Left lung (tissue), 10 donors: Measurements from ENCODE around the gene NFAT5. TPM values are rescaled to one million over a fixed set of nuclear protein-coding genes. Genes with fewer than 3 reads are reported as not detected.

Experiments used
- ATAC-seq: fragments of 200-7000 bp; cut with Tn5 transposase; one replicate; pipeline ENCODE4 v1.9.1; 2020; ENCODE audit warnings: moderate library complexity
- DNase-seq, 4 donors: peaks; one replicate each; pipeline ENCODE4 v3.0.0-alpha.2; 2013 to 2020
- H3K27ac ChIP-seq, 2 donors: fragments of 200-600 bp; sonication (generic) in 1 of 2; one replicate each; pipeline versions ENCODE4 v1.5.0 to v1.8.0; 2020 to 2021
- H3K27me3 ChIP-seq, 2 donors: fragments of 200-600 bp; sonication (generic) in 1 of 2; one replicate each; pipeline versions ENCODE4 v1.5.0 to v1.8.0; 2020 to 2021
- H3K36me3 ChIP-seq, 2 donors: fragments of 200-600 bp; sonication (generic) in 1 of 2; one replicate each; pipeline versions ENCODE4 v1.5.0 to v1.8.0; 2020 to 2021
- H3K4me1 ChIP-seq, 2 donors: fragments of 200-600 bp; one replicate each; pipeline ENCODE4 v1.8.0; 2021
- H3K4me3 ChIP-seq, 2 donors: fragments of 200-600 bp; sonication (generic) in 1 of 2; one replicate each; pipeline versions ENCODE4 v1.5.0 to v1.8.0; 2020 to 2021; ENCODE audit warnings: mild to moderate bottlenecking in 1 of 2
- H3K9me3 ChIP-seq, 2 donors: fragments of 200-600 bp; sonication (generic) in 1 of 2; one replicate each; pipeline versions ENCODE4 v1.5.0 to v1.8.0; 2020 to 2021
- intact Hi-C, 2 donors: fragments of 100-400 bp; cut with DNase I; formaldehyde crosslinking; loops; one replicate each; pipeline versions ENCODE4 v1.11.2 to v1.14.2; 2022
- polyA plus RNA-seq, 6 donors: library from polyadenylated mRNA; unstranded; fragments of 120-200 nt; gene quantifications; one replicate each; pipeline ENCODE4 v1.2.1, GENCODE V29; 2013; ENCODE audit not compliant: insufficient read length in 6 of 6
- total RNA-seq, 2 donors: library from RNA; stranded (reverse); fragmentation: NEBNext Ultra II Directional; extraction: Animal tissue kit (Norgen Biotek cat#: 25700); gene quantifications; one replicate each; pipeline ENCODE4 v1.2.1, GENCODE V29; 2021
- TF ChIP-seq, protein P1 (sequence below), 2 donors: fragments of 200-600 bp; sonication (generic) in 1 of 2; IDR thresholded peaks; one replicate each; pipeline versions ENCODE4 v1.5.0 to v1.8.0; 2021; ENCODE audit warnings: antibody characterized with exemption in 2 of 2
- donor health status: DM: no; HTN: yes; CAD: no.
- donor health status: DM: no; HTN: no; CAD: no.

The NFAT5 gene
- total and polyA plus RNA-seq, 8 donors = 44.8 to 66.0 (median 57.9) TPM

DNA sequence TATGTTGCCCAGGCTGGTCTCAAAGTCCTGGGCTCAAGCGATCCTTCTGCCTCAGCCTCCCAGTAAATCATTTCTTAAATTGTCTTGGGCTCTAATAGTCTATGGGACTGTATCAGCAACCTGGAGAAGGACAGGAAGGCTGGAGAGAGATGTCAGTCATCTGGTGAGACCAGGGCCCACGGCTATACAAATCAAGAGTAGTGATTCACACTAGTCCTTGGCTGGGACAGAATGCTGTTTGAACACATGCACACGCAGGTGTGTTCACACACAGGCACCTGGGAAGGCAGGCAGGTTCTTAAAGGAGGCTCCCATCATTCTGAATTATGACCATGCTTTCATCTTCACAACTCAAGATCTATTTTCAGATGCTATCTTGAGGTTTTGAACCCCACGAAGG, 146.5 kb downstream of the NFAT5 start:
- intact Hi-C loops = no loop called here
- TF ChIP-seq, protein P1, sequence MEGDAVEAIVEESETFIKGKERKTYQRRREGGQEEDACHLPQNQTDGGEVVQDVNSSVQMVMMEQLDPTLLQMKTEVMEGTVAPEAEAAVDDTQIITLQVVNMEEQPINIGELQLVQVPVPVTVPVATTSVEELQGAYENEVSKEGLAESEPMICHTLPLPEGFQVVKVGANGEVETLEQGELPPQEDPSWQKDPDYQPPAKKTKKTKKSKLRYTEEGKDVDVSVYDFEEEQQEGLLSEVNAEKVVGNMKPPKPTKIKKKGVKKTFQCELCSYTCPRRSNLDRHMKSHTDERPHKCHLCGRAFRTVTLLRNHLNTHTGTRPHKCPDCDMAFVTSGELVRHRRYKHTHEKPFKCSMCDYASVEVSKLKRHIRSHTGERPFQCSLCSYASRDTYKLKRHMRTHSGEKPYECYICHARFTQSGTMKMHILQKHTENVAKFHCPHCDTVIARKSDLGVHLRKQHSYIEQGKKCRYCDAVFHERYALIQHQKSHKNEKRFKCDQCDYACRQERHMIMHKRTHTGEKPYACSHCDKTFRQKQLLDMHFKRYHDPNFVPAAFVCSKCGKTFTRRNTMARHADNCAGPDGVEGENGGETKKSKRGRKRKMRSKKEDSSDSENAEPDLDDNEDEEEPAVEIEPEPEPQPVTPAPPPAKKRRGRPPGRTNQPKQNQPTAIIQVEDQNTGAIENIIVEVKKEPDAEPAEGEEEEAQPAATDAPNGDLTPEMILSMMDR (IDR thresholded peaks at IDR 0.05) = no peak

GRCh38 chr16:69712914-69713581, 147.3 kb downstream of the NFAT5 start:
- intact Hi-C loops = no loop called here
- peaks cover 0 to 77% of the 10 kb centered on the region in 2 donors for H3K36me3 ChIP-seq

More for the DNA sequence above, 146.5 kb downstream of the NFAT5 start:
- DNase-seq (no peak), ATAC-seq (no peak)
- Histone ChIP-seq H3K36me3 (peaks cover 0 to 77% of the 10 kb centered on the region in 2 donors), H3K4me3 (no peak overlapping the region), H3K27ac (no peak overlapping the region), H3K4me1 (peaks cover 2 to 5% of the 10 kb centered on the region in 2 donors), H3K9me3 (no peaks in the 10 kb centered on the region), H3K27me3 (no peaks in the 10 kb centered on the region)

GRCh38 chr16:69717066-69717465, 151.3 kb downstream of the NFAT5 start:
- no peaks in the 10 kb centered on the region for H3K27me3 ChIP-seq

More at GRCh38 chr16:69712914-69713581, 147.3 kb downstream of the NFAT5 start:
- no peaks in the 10 kb centered on the region for H3K27me3 ChIP-seq
- TF ChIP-seq, protein P1 (IDR thresholded peaks at IDR 0.05) = no peak
- H3K9me3 ChIP-seq = no peaks in the 10 kb centered on the region
- ATAC-seq = no peak
- no peak overlapping the region for H3K27ac ChIP-seq
- H3K4me3 ChIP-seq = no peak overlapping the region
- H3K4me1 ChIP-seq = peaks cover 2 to 5% of the 10 kb centered on the region in 2 donors
- no peak for DNase-seq

DNA sequence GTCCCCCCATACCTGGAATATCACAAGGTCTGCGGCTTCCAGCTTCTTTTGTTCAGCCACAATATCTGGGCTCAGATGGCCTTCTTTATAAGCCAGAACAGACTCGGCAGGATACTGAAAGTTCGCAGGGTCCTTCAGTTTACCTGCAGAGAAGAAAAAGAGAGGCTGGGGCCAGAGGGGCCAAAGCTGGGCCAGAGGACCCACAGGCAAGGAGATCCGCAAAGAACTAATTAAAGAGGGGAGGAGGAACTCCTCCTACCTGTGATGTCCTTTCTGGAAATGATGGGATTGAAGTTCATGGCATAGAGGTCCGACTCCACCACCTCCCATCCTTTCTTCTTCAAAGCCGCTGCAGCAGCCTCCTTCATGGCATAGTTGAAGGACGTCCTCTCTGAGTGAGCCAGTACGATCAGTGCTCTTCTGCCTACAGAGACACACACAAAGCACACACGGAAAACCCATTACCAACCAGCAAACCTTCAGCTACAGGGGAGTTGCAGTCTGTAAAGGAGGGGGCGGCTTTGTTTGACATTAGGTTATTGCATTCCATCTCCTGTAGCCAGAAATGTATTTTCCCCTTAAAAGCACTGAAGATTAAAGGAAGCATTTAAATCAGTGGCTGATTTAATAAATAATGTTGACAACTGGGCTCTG, 152.5 kb downstream of the NFAT5 start:
- H3K36me3 ChIP-seq = peaks cover 0 to 51% of the 10 kb centered on the region in 2 donors
- no peaks in the 10 kb centered on the region for H3K27me3 ChIP-seq
- no peak for DNase-seq
- TF ChIP-seq, protein P1 (IDR thresholded peaks at IDR 0.05) = no peak
- no peak for ATAC-seq
- intact Hi-C loops = no loop called here
- no peak overlapping the region for H3K27ac ChIP-seq
- H3K9me3 ChIP-seq = no peaks in the 10 kb centered on the region
- H3K4me1 ChIP-seq = no peaks in the 10 kb centered on the region
- H3K4me3 ChIP-seq = no peak overlapping the region

More at GRCh38 chr16:69717066-69717465, 151.3 kb downstream of the NFAT5 start:
- ATAC-seq = no peak
- no peaks in the 10 kb centered on the region for H3K4me1 ChIP-seq
- H3K9me3 ChIP-seq = no peaks in the 10 kb centered on the region
- H3K36me3 ChIP-seq = peaks cover 0 to 63% of the 10 kb centered on the region in 2 donors
- intact Hi-C loops = no loop called here
- DNase-seq = no peak
- TF ChIP-seq, protein P1 (IDR thresholded peaks at IDR 0.05) = no peak
- H3K4me3 ChIP-seq = no peak overlapping the region
- H3K27ac ChIP-seq = no peak overlapping the region

DNA sequence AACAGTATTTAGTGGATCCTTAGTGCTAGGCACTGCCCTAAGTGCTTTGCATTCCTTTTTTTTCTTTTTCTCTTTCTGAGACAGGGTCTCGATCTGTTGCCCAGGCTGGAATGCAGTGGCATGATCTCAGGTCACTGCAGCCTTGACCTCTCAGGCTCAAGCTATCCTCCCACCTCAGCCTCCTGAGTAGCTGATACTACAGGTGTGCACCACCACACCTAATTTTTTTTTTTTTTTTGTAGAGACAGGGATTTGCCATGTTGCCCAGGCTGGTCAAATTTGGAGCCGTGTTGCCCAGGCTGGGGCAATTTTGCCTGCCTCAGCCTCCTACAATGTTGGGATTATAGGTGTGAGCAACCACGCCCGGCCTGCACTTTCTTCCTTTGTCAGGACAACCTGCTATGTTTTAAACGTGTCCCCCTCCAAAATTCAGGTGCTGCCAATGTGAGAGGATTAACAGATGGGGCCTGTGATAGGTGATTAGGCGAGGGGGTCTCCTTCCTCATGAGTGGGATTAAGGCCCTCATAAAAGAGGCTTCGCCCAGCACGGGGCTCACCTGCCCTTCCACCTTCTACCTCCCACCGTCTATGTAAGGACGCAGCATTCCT, 155.2 kb downstream of the NFAT5 start:
- Histone ChIP-seq H3K4me3 (no peak overlapping the region), H3K9me3 (no peaks in the 10 kb centered on the region), H3K36me3 (peaks cover 0 to 25% of the 10 kb centered on the region in 2 donors), H3K4me1 (peaks cover 0 to 15% of the 10 kb centered on the region in 2 donors), H3K27ac (no peak overlapping the region), H3K27me3 (no peaks in the 10 kb centered on the region)
- TF ChIP-seq, protein P1 (IDR thresholded peaks at IDR 0.05) = no peak
- intact Hi-C loops = no loop called here
- no peak for DNase-seq
- no peak for ATAC-seq
